A172 (cell line): Measurements from ENCODE around the gene ALDH3A2. TPM values are rescaled to one million over a fixed set of nuclear protein-coding genes. Genes with fewer than 3 reads are reported as not detected.

Experiments
- DNase-seq: peaks from one replicate; pipeline ENCODE4 v3.0.0-alpha.2; 2015; ENCODE audit warnings: low spot score
- total RNA-seq: library from RNA; depleted of rRNA; stranded (reverse); fragments of >200 nt; shearing (Covaris generic); gene quantifications from 2 replicates; pipeline ENCODE4 v1.2.3, GENCODE V29; 2014; rRNA removed

Gene ALDH3A2
- total RNA-seq, 1 experiment from 2014 or later: 127 TPM

GRCh38 chr17:19714542-19715411 lies 66.2 kb downstream of the ALDH3A2 start:
- no peak for DNase-seq

GRCh38 chr17:19716108-19717030 lies 67.8 kb downstream of the ALDH3A2 start, which contains the start of gene SLC47A2:
Gene SLC47A2 (minus strand): TSS chr17:19716584. CDS start chr17:19716555, 29 bp downstream.
- DNase-seq: peak; percentile 75

DNA sequence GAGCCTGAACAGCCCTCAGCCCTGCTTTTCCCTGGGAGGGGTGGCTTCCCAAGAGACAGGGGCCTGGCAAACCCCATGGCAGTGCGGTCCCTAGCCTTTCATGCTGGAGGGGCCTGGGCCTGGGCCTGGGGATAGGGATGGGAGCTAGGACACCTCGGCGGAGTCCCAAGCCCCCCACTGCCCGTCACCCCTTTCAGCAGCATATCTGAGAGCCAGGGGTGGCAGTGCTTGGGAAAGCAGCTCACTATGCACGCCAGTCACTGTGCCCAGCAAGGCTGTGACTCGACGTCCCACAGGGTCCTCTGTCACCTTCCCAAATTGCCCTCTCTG lies 68.4 kb downstream of the ALDH3A2 start:
- no peak for DNase-seq

DNA sequence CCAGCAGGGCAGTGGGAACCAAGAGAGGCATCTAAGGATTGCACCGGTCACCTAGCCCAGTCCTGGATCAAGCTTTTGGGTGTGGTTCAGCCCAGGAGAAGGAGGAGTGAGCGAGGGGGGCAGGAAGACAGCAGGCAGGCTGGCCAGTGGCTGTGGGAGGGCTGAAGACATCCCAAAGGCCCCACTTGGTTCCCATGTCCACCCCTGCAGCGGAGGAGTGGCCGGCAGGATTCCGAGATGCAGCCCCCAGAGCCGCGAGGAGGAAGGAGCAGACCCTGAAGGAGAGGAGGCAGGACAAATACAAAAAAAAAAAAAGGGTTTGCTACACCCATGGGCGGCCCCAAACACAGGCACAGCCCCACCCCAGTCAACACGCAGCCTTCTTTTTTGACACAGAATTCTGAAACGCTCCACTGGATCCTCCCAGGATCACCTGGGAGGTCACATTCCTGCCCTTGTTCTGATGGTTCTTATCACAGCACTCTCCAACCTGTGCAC lies 68.9 kb downstream of the ALDH3A2 start:
- DNase-seq: no peak

DNA sequence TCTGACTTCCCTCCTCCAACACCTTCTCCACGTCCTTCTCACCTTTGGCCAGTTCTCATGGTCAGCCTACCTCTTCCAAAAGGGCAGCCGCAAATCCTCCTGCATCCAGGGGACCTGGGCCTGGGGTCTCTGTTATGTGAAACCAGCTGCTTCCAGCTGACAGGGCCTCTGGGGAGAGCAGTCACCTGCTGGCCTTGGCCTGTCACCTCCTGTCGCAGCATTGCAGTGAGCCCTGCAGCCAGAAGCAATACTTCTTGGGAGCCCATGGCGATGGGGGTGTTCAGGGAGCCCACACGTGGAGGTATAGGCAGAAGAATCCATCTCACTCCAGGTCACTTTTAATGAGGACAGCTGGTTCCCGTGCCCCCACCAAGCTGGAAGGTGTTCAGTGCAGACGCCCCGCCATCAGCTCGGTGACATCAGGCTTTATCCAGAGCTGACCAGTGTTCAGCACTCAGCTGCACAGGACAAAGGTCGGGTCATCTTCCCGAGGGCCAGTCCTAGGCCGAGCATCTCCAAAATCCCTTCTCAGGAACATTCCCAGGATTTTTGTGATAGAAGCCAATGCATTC lies 69.6 kb downstream of the ALDH3A2 start:
- DNase-seq: no peak

DNA sequence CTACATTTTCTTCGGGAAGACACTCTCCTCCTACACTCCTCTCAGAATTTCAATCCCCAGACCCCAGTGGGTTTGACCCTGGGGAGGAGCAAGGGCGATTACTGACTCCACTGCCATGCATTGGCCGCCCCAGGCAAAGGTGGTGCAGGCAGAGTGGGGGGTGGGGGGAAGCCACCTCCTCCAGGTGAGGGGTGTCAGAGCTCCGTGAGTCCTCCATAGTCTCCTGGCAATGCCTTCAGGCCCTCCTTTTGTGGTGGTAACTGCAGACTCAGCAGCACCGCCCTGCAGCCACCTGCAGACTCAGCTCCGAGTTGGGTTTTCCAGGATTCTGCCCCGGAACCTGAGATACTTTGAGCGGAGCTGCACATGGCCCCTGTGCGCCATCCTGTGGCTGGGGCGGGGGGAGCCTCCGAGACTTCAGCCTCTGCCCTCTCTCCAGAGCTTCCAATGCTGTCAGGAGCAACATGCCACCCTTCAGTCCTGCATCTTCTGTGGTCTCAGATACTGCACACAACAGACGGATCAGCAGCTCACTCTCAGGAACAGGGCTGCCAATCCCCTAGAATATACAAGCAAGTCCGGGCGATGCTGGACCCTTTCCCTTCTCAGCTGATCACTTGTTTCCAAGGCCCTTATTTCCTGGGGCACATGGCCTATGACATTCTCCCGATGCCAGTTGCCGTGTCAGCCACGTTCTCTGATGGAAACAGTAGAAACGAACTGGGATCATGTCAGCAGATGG lies 70.2 kb downstream of the ALDH3A2 start:
- DNase-seq: no peak

DNA sequence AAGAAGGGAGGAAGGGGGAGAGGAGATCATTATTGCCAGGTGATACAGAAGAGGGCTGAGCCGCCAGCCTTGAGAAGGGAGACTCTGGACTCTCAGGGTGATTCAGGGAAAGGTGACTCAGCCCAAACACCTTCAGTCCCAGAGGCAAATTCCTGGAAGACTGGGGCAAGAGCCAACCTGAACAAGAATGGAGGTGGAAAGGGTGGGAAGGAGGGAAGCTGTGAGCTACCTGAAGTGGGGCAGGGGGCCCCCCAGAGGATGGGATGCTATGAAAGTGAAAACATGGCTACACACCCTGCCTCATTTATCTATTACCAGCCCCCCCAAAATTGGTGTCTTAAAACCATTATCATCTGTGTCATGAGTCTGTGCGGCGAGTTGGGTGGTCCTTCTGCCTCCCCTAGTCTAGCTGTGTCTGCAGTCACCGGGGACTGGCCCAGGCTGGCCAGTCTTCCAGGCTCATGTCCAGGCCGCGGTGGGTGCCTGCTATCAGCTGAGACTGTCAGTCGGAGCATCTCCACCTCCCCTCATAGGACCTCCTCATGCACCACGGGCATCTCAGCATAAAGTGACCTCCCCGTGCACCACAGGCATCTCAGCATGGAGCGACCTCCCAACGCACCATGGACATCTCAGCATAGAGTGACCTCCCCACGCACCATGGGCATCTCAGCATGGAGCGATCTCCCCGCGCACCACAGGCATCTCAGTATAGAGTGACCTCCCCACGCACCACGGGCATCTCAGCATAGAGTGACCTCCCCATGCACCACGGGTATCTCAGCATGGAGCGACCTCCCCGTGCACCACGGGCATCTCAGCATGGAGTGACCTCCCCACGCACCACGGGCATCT lies 71.0 kb downstream of the ALDH3A2 start:
- DNase-seq: no peak

- no peak for DNase-seq
Observed at GRCh38 chr17:19720210-19720475, 71.6 kb downstream of the ALDH3A2 start.

DNA sequence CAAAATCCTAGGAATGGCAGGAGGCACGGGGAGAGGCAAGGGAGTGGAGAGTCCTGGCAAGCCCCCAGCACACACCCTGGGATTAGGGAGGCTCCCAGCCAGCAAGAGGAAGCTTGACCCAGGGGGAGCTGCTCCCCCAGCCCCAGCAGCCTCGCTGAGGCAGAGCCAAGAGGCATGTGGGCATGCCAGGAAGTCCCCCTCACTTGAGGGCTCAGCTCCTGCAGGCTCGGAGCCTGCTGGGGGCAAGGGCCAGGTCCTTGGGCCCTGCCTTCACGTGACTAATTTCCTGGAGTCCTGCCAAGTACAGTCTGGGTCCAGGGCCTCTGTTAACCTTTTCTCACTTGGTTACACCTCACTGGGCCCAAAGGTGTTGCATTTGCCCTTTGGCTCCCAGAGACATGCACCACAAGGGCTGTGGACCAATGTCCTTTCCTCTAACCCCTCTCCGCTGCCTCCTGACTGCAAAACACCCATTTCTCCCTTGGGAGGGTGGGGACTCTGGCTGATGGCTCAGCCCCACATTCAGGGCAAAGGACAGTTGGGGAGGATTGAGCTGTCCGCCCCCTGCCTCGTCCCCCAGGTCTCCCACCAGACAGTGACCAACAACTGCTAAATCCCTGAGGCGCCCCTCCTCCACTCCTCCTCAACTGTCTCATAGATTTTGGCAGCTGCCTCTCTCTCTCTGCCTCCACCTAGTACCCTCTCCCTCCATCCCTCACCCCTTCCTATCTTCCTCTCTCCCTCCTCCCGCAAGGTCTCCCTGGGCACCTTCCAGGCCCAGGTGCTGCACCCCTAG lies 72.3 kb downstream of the ALDH3A2 start:
- no peak for DNase-seq

GRCh38 chr17:19723964-19724363 lies 75.4 kb downstream of the ALDH3A2 start:
- DNase-seq: no peak

DNA sequence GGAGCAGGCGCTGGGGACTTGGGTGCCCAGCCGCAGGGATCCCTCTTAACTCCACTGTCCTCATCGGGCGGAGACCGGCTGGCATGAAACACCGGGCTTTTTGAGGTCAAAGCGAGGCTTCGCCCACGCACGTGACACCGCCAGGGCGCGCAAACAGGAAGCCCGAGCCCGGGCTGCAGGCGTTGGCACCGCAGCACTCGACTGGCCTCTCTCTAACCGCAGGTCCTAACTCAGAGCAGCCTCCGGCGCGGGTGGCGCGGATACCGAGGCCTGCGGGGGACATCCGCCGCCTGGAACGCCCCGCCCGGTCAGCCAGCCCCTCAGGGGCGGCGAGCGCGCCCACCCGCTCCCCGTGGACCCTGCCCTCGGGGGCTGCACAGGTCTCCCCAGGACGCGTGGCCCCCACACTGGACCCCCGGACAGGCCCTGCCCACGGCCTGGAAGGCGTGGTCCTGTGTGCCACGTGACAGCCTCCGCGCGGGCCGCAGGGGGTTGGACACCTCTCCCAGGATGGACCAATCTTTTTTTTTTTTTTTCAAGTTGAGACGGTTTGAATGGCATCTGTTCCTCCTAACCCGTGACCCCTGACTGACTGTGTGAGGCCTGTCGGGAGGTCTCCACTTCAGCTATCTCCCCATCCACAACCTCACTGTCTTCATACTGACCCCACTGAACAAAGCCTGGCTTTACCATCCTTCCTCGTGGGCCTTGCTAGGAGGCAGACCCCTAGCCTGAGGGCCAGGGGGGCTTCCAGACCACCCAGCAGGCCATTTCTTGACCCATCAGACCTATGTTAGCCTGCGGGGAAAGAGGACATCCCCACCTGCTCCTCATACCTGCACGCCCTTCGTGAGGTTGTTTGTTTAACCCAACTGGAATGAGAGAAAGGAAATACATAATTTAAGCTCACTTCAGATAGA lies 76.2 kb downstream of the ALDH3A2 start:
- DNase-seq: no peak

DNA sequence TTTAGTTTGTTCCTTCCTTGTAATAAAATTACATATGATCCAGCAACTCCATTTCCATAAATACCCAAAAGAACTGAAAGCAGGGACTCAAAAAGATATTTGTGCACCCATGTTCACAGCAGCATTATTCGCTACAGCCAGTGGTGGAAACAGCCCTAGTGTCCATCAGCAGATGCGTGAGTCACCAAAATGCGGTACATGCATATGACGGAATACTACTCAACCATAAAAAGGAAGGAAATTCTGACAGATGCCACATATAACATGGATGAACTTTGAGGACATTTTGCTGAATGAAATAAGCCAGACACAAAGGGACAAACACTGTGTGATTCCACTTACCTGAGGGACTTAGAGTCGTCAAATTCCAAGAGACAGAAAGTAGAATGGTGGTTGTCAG lies 76.9 kb downstream of the ALDH3A2 start:
- DNase-seq: no peak

DNA sequence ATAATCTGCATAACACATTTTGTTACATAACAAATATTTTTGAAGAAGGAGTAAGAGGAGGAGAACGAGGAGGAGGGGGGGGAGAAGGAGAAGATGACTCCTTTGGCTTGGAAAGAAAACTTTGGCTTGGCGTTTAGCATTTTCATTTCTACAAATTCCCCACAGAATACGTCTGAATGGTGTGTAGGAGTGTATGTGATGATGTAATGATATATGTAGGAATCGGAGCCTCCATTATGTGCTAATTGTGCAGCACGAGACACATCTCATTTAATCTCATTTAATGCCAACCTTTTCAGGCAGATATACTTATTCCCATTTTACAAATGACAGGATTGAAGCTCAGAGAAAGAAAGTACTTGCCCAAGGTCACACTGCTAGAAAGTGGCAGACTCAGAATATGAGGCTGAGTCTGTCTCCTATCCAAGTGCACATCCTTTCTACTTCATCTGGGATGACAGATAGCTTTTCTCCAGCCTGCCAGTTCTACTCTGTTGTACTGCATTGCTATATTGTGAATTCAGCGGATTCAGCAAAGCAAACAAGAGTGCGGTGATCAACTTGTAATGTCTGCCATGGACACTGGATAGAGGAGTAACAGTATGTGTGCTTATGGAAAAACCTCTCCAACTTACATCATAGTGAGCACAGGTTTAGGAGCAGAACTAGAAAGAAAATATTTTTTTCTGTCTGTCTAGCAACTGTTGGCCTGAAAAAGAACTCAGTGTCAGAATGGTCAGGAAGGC lies 78.3 kb downstream of the ALDH3A2 start:
- no peak for DNase-seq

Other genes starting within 250 kb of the ALDH3A2 start
- not detected in 2 replicates for gene RNF112, start 237.5 kb upstream of the ALDH3A2 start, total RNA-seq
- gene SLC47A1, start 114.9 kb upstream of the ALDH3A2 start, total RNA-seq: 4.3 and 7.3 TPM in 2 replicates
- 1.9 and 3.1 TPM in 2 replicates for gene SLC47A2, start 67.8 kb downstream of the ALDH3A2 start, total RNA-seq
- gene ALDH3A1, start 99.5 kb downstream of the ALDH3A2 start, total RNA-seq: 0.16 TPM in 1 of 2 replicates, not detected in the other
- 18.8 and 21.7 TPM in 2 replicates for gene ULK2, start 219.2 kb downstream of the ALDH3A2 start, total RNA-seq